Transverse colon (tissue), 4 donors: ENCODE results near the gene WDR47. TPM values are rescaled to one million over a fixed set of nuclear protein-coding genes. Genes with fewer than 3 reads are reported as not detected.

ENCODE experiments used
- DNase-seq: peaks from one replicate; pipeline ENCODE4 v3.0.0-alpha.2; 2019
- H3K27ac ChIP-seq, 4 donors: fragments of 200-600 bp; sonication (generic); 2 replicates each; pipeline ENCODE4 v1.5.1; 2016 to 2018; ENCODE audit warnings: inconsistent platforms in 4 of 4
- H3K27me3 ChIP-seq: fragments of 200-600 bp; sonication (generic); 2 replicates; pipeline ENCODE4 v1.5.1; 2017; ENCODE audit warnings: inconsistent platforms
- H3K36me3 ChIP-seq, 4 donors: fragments of 200-600 bp; sonication (generic); 2 replicates each; pipeline ENCODE4 v1.5.1; 2017 to 2019; ENCODE audit warnings: inconsistent platforms in 4 of 4
- H3K4me1 ChIP-seq, 4 donors: fragments of 200-600 bp; sonication (generic); 2 replicates each; pipeline ENCODE4 v1.5.1; 2017 to 2020; ENCODE audit warnings: inconsistent platforms in 4 of 4
- H3K4me3 ChIP-seq, 4 donors: fragments of 200-600 bp; sonication (generic); 1 replicate in 1 of 4; 2 replicates in 3 of 4; pipeline versions ENCODE4 v1.5.1 to v1.6.1; 2017 to 2019; ENCODE audit warnings: inconsistent platforms in 4 of 4
- H3K9me3 ChIP-seq, 2 donors: fragments of 200-600 bp; sonication (generic); 2 replicates each; pipeline ENCODE4 v1.5.1; 2017 to 2019; ENCODE audit warnings: inconsistent platforms in 2 of 2
- CTCF ChIP-seq, 5 experiments: fragments of 200-600 bp in 3 of 5; fragments of 450-650 bp in 2 of 5; sonication (generic) in 3 of 5; IDR thresholded peaks; 1 replicate in 2 of 5; 2 replicates in 3 of 5; pipeline ENCODE4 v1.5.1; 2016 to 2017; ENCODE audit warnings: antibody characterized with exemption in 5 of 5, inconsistent platforms in 3 of 5, mild to moderate bottlenecking in 2 of 5, moderate library complexity in 1 of 5
- EP300 ChIP-seq: sonication (generic); formaldehyde crosslinking; IDR thresholded peaks from one replicate; pipeline ENCODE4 v1.6.1; 2017; ENCODE audit warnings: antibody characterized with exemption, low read depth
- POLR2A ChIP-seq: fragments of 450-650 bp; IDR thresholded peaks from one replicate; pipeline ENCODE4 v1.6.1; 2016; ENCODE audit warnings: antibody characterized with exemption, mild to moderate bottlenecking, moderate library complexity
- POLR2AphosphoS5 ChIP-seq, 3 donors: sonication (generic); formaldehyde crosslinking; IDR thresholded peaks; one replicate each; pipeline ENCODE4 v1.6.1; 2016; ENCODE audit warnings: antibody characterized with exemption in 3 of 3
- WGBS, 2 donors: methylation state at CpG; one replicate each; pipeline ENCODE4 v1.1.5; 2018; ENCODE audit warnings: low coverage in 1 of 2; 5-methylcytosine and 5-hydroxymethylcytosine counted together
- in situ Hi-C, 4 donors: fragments of 200-750 bp; cut with MboI; loops; one replicate each; pipeline versions ENCODE4 v1.15.0 to v1.15.1; 2017; ENCODE audit warnings: low sequenced_read_pairs in 3 of 4, low pct_ligation_motif_present in 1 of 4, low pct_unique_long_range_greater_than_20kb in 1 of 4
- intact Hi-C: fragments of 100-400 bp; cut with DNase I; formaldehyde crosslinking; loops from one replicate; pipeline ENCODE4 v1.15.1; 2023; ENCODE audit warnings: low total_unique reads
- total RNA-seq, 4 donors: library from RNA; depleted of rRNA; stranded (reverse); fragments of >200 nt; gene quantifications; one replicate each; pipeline ENCODE4 v1.1.0, GENCODE V29; 2016

Gene WDR47
- total RNA-seq, 4 donors from 2014 or later, result 6.7 to 12.1 (median 9.7) TPM

- Histone ChIP-seq H3K36me3 (peaks cover 0 to 12% (median 0%) of the 10 kb centered on the region in 4 donors), H3K27ac (no peak overlapping the region), H3K27me3 (no peaks in the 10 kb centered on the region), H3K4me3 (no peak overlapping the region), H3K4me1 (no peaks in the 10 kb centered on the region), H3K9me3 (no peaks in the 10 kb centered on the region)
- no peak for DNase-seq
- intact Hi-C loops, result loop anchor here (10.0 kb wide), 1 partner anchor 145 kb away; the partner anchor contains the start of gene ELAPOR1
- TF ChIP-seq POLR2A (no peak), EP300 (no peak), POLR2AphosphoS5 (IDR thresholded peaks at IDR 0.05) (no peak), CTCF (IDR thresholded peaks at IDR 0.05) (no peak)
- in situ Hi-C loops, result loop anchor here in 1 of 4 donors (10.0 kb wide), 1 partner anchor 65 kb away; no protein-coding TSS in a partner anchor
These were observed 72.6 kb downstream of the WDR47 start for GRCh38 chr1:108969346-108969745.

GRCh38 chr1:108963052-108963686 is 78.7 kb downstream of the WDR47 start, which contains the start of gene CLCC1:
Gene CLCC1 (minus strand): TSS chr1:108963484. CDS start chr1:108950437, 13,047 bp downstream.
- WGBS, 2 donors, result 0% methylated on average over 4 to 72 of the region's 72 CpGs
- no peaks in the 10 kb centered on the region for H3K36me3 ChIP-seq
- TF ChIP-seq CTCF (IDR thresholded peaks at IDR 0.05) (peak in 1 of 5 experiments; percentile 28), POLR2AphosphoS5 (IDR thresholded peaks at IDR 0.05) (peak; percentile 93 to 96 (median 94)), POLR2A (peak; percentile 92), EP300 (peak; percentile 27)
- H3K27me3 ChIP-seq, result no peaks in the 10 kb centered on the region
- peak within 1 kb of the TSS; percentile 95 to 98 (median 96) for H3K27ac ChIP-seq
- intact Hi-C loops, result loop anchor here (10.0 kb wide), 1 partner anchor 152 kb away; the partner anchor contains the start of gene ELAPOR1
- DNase-seq, result peak; percentile 97
- H3K9me3 ChIP-seq, result no peaks in the 10 kb centered on the region
- peaks cover 4 to 24% (median 13%) of the 10 kb centered on the region in 4 donors for H3K4me1 ChIP-seq
- in situ Hi-C loops, result loop anchor here in 1 of 4 donors (10.0 kb wide), 1 partner anchor 58 kb away; no protein-coding TSS in a partner anchor
- H3K4me3 ChIP-seq, result peak within 1 kb of the TSS; percentile 46 to 70 (median 60)

GRCh38 chr1:108962681-108963051 is 79.2 kb downstream of the WDR47 start:
- intact Hi-C loops, result loop anchor here (10.0 kb wide), 1 partner anchor 152 kb away; the partner anchor contains the start of gene ELAPOR1
- Histone ChIP-seq H3K9me3 (no peaks in the 10 kb centered on the region), H3K4me3 (peak overlapping the region; percentile 46 to 70 (median 60)), H3K4me1 (peaks cover 4 to 24% (median 13%) of the 10 kb centered on the region in 4 donors), H3K27me3 (no peaks in the 10 kb centered on the region), H3K36me3 (no peaks in the 10 kb centered on the region), H3K27ac (peak overlapping the region; percentile 95 to 98 (median 96))
- WGBS, 2 donors, result 0 to 9% methylated on average over 1 to 12 of the region's 12 CpGs
- DNase-seq, result peak; percentile 68
- in situ Hi-C loops, result loop anchor here in 1 of 4 donors (10.0 kb wide), 1 partner anchor 58 kb away; no protein-coding TSS in a partner anchor
- TF ChIP-seq CTCF (IDR thresholded peaks at IDR 0.05) (no peak), POLR2A (no peak), POLR2AphosphoS5 (IDR thresholded peaks at IDR 0.05) (no peak), EP300 (no peak)

- Histone ChIP-seq H3K9me3 (no peaks in the 10 kb centered on the region), H3K4me3 (peak overlapping the region in 3 of 4 donors; percentile 51 to 70 (median 68)), H3K4me1 (peaks cover 4 to 28% (median 13%) of the 10 kb centered on the region in 4 donors), H3K27me3 (no peaks in the 10 kb centered on the region), H3K36me3 (no peaks in the 10 kb centered on the region), H3K27ac (peak overlapping the region; percentile 95 to 98 (median 96))
- no peak for DNase-seq
- intact Hi-C loops, result loop anchor here (10.0 kb wide), 1 partner anchor 153 kb away; the partner anchor contains the start of gene ELAPOR1
- in situ Hi-C loops, result loop anchor here in 1 of 4 donors (10.0 kb wide), 1 partner anchor 57 kb away; no protein-coding TSS in a partner anchor
- WGBS, 2 donors, result 68 to 78% methylated on average over 13 to 15 of the region's 15 CpGs
- no peak for TF ChIP-seq EP300
- no peak for TF ChIP-seq CTCF (IDR thresholded peaks at IDR 0.05)
- TF ChIP-seq POLR2A, result no peak
- no peak for TF ChIP-seq POLR2AphosphoS5 (IDR thresholded peaks at IDR 0.05)
These were observed 80.0 kb downstream of the WDR47 start for GRCh38 chr1:108961752-108962486.
